ENCODE data around the gene HHAT.

DNA sequence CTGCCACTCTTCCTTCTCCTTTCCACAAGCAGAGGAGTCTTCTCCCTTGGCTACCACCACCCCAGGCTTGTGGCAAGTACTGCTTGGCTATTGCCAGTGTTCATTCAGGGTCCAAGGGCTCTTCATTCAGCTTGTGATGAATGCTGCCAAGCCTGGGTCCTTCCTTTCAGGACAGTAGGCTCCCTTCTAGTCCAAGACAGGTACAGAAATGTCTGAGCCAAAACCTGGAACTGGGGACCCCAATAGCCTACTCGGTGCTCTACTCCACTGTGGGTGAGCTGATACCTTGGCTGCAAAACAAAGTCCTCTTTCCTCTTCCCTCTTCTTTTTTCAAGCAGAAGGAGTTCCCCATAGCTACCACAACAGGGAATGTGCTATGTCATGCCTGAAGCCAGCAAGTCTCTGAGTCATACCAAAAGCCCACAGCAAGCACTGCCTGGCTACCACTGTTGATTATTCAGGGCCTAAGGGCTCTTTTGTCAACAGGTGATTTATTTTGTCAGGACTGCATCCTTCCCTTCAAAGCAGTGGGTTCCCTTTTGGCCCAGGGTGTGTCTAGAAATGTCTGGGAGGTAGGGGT lies 268.9 kb downstream of the HHAT start:
- TF ChIP-seq, protein P1, sequence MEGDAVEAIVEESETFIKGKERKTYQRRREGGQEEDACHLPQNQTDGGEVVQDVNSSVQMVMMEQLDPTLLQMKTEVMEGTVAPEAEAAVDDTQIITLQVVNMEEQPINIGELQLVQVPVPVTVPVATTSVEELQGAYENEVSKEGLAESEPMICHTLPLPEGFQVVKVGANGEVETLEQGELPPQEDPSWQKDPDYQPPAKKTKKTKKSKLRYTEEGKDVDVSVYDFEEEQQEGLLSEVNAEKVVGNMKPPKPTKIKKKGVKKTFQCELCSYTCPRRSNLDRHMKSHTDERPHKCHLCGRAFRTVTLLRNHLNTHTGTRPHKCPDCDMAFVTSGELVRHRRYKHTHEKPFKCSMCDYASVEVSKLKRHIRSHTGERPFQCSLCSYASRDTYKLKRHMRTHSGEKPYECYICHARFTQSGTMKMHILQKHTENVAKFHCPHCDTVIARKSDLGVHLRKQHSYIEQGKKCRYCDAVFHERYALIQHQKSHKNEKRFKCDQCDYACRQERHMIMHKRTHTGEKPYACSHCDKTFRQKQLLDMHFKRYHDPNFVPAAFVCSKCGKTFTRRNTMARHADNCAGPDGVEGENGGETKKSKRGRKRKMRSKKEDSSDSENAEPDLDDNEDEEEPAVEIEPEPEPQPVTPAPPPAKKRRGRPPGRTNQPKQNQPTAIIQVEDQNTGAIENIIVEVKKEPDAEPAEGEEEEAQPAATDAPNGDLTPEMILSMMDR (IDR thresholded peaks at IDR 0.05) = no peak
- no peak for TF ChIP-seq POLR2A (IDR thresholded peaks at IDR 0.05)

Data from lower leg skin (tissue), 3 donors.